GM12891 (cell line): Measurements from ENCODE around the gene DLK1.

Source experiments
- PAX5 ChIP-seq: IDR thresholded peaks from 2 replicates; pipeline ENCODE4 v1.6.1; 2011; ENCODE audit warnings: low read length, moderate library complexity, mild to moderate bottlenecking; ENCODE audit not compliant: insufficient read depth, severe bottlenecking
- POLR2A ChIP-seq: IDR thresholded peaks from 2 replicates; pipeline ENCODE4 v1.6.1; 2011; ENCODE audit warnings: low read depth, low read length, control low read depth
- POLR2AphosphoS5 ChIP-seq: IDR thresholded peaks from 2 replicates; pipeline ENCODE4 v1.6.1; 2011; ENCODE audit warnings: low read depth, low read length, control low read depth
- POU2F2 ChIP-seq: IDR thresholded peaks from 2 replicates; pipeline ENCODE4 v1.6.1; 2011; ENCODE audit warnings: low read depth, mild to moderate bottlenecking, control low read depth, low read length, moderate library complexity
- SPI1 ChIP-seq: IDR thresholded peaks from 2 replicates; pipeline ENCODE4 v1.6.1; 2011; ENCODE audit warnings: low read depth, low read length, control low read depth
- TAF1 ChIP-seq: IDR thresholded peaks from 2 replicates; pipeline ENCODE4 v1.6.1; 2011; ENCODE audit warnings: low read depth, low read length, control low read depth

DNA sequence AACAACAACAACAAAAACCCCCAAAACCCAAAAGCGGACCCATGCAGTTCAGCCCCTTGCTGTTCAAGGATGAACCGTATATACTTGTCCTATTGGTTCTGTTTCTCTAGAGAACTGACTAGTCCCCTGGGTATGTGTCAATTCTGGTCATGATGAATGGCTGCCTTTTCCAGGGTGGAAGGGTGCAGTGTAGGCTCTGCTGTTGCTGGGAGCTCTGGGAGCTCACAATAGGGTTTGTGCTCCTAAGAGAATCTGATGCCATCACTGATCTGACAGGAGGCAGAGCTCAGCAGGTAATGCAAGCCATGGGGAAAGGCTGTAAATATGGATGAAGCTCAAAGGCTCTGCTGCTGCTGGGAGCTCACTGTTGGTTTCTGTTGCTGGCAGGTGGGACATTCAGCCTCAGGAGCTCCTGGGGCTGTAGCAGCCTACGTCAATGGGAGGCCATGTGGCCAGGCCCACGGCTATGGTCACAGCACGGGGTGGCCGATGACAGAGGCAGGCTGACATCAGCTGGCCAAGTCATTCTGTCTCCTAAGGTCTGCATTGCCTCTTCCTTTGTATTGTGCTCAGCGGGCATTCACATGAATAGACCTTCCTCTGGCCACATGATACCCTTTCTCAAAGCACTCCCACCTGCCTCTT, 37.9 kb downstream of the DLK1 start:
- TF ChIP-seq POLR2AphosphoS5 (no peak), POU2F2 (no peak), POLR2A (no peak), SPI1 (no peak), TAF1 (no peak), PAX5 (no peak)
